ENCODE results near the gene LRRN2. TPM values are rescaled to one million over a fixed set of nuclear protein-coding genes. Genes with fewer than 3 reads are reported as not detected.

Gene LRRN2
- total RNA-seq, 1 experiment from 2014 or later, result 2.0 TPM

DNA sequence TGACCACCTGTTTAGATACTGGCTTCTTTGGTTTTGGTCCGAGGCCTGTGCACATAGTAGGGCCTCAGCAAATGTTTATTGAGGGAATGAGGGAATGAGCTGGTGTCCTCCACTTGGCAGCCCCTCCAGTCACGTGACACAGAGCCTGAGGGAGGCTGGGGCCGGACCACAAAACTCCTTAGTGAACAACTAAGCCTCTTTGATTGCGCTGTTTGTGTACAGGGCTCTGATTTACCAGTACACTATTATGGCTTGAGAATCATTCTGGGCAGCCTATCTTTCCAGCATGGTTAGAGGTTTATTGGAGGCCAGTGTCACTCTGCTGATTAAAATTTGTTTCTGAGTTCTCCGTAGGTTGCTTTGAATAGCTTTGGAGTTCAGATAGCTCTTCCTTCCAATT is 10.2 kb upstream of the LRRN2 start:
- Histone ChIP-seq H3K27ac (ENCODE audit: low read length) (no peak overlapping the region), H3K4me3 (ENCODE audit: low read depth in 2 of 2, low read length in 2 of 2) (no peak overlapping the region), H3K36me3 (ENCODE audit: control insufficient read depth, insufficient read depth, low read length) (no peaks in the 10 kb centered on the region), H3K4me1 (ENCODE audit: control insufficient read depth, insufficient read depth, low read length) (no peaks in the 10 kb centered on the region), H3K9me3 (ENCODE audit: control insufficient read depth, insufficient read depth, low read depth, low read length) (no peaks in the 10 kb centered on the region), H3K27me3 (ENCODE audit: control insufficient read depth, insufficient read depth, low read length) (0 out of 2 replicates have a peak, but pooled peaks cover 3% of the 10 kb centered on the region)
- ChIA-PET POLR2A (interaction anchor here (0.6 kb wide), 1 partner anchor 42 kb away, joined by 3 read pairs; no protein-coding TSS in a partner anchor), CTCF (no interaction called here)
- in situ Hi-C loops (cut with HindIII; ENCODE audit: low pct_unique_long_range_greater_than_20kb, low sequenced_read_pairs) (no loop called here), intact Hi-C loops (cut with micrococcal nuclease; ENCODE audit: unreplicated experiment) (no loop called here)
- TF ChIP-seq POLR2AphosphoS5 (IDR thresholded peaks at IDR 0.05; ENCODE audit: low read depth, low read length) (no peak), SIN3A (IDR thresholded peaks at IDR 0.05; ENCODE audit: borderline replicate concordance, insufficient read depth, low read depth, low read length) (no peak), TCF7L2 (IDR thresholded peaks at IDR 0.05; ENCODE audit: low read depth, low read length) (no peak)
- TF ChIP-seq, protein P1, sequence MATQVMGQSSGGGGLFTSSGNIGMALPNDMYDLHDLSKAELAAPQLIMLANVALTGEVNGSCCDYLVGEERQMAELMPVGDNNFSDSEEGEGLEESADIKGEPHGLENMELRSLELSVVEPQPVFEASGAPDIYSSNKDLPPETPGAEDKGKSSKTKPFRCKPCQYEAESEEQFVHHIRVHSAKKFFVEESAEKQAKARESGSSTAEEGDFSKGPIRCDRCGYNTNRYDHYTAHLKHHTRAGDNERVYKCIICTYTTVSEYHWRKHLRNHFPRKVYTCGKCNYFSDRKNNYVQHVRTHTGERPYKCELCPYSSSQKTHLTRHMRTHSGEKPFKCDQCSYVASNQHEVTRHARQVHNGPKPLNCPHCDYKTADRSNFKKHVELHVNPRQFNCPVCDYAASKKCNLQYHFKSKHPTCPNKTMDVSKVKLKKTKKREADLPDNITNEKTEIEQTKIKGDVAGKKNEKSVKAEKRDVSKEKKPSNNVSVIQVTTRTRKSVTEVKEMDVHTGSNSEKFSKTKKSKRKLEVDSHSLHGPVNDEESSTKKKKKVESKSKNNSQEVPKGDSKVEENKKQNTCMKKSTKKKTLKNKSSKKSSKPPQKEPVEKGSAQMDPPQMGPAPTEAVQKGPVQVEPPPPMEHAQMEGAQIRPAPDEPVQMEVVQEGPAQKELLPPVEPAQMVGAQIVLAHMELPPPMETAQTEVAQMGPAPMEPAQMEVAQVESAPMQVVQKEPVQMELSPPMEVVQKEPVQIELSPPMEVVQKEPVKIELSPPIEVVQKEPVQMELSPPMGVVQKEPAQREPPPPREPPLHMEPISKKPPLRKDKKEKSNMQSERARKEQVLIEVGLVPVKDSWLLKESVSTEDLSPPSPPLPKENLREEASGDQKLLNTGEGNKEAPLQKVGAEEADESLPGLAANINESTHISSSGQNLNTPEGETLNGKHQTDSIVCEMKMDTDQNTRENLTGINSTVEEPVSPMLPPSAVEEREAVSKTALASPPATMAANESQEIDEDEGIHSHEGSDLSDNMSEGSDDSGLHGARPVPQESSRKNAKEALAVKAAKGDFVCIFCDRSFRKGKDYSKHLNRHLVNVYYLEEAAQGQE (IDR thresholded peaks at IDR 0.05; ENCODE audit: insufficient read depth in 1 of 2, low read depth in 2 of 2, low read length in 1 of 2), result no peak
- TF ChIP-seq, protein P2, sequence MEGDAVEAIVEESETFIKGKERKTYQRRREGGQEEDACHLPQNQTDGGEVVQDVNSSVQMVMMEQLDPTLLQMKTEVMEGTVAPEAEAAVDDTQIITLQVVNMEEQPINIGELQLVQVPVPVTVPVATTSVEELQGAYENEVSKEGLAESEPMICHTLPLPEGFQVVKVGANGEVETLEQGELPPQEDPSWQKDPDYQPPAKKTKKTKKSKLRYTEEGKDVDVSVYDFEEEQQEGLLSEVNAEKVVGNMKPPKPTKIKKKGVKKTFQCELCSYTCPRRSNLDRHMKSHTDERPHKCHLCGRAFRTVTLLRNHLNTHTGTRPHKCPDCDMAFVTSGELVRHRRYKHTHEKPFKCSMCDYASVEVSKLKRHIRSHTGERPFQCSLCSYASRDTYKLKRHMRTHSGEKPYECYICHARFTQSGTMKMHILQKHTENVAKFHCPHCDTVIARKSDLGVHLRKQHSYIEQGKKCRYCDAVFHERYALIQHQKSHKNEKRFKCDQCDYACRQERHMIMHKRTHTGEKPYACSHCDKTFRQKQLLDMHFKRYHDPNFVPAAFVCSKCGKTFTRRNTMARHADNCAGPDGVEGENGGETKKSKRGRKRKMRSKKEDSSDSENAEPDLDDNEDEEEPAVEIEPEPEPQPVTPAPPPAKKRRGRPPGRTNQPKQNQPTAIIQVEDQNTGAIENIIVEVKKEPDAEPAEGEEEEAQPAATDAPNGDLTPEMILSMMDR (IDR thresholded peaks at IDR 0.05), result no peak
- no peak for DNase-seq (ENCODE audit: low read depth, low spot score)
- no TSS peak for BruUV-seq (replicated peaks)
- ATAC-seq, result no peak

DNA sequence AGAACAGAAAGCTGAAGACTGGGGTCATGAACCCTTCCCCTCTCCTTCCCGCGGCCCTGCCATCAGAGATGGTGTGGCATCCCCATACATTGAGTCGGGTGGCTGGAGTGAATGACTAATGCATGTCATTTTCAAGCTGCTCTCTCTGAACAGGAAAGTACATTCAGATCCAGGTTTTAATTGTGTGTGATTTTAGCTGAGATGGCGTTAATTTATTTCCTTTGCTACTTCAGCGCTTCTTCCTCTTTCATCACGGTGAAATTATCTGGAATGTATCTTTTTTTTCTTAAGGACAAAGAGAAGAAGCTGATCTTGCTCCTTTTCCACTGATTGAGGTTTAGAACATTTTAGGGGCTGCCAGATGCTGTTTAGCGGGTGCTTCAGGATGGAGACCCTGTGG is 8.6 kb upstream of the LRRN2 start:
- Histone ChIP-seq H3K27me3 (ENCODE audit: control insufficient read depth, insufficient read depth, low read length) (0 out of 2 replicates have a peak, but pooled peaks cover 3% of the 10 kb centered on the region), H3K4me3 (ENCODE audit: low read depth in 2 of 2, low read length in 2 of 2) (no peak overlapping the region), H3K36me3 (ENCODE audit: control insufficient read depth, insufficient read depth, low read length) (no peaks in the 10 kb centered on the region), H3K4me1 (ENCODE audit: control insufficient read depth, insufficient read depth, low read length) (no peaks in the 10 kb centered on the region), H3K9me3 (ENCODE audit: control insufficient read depth, insufficient read depth, low read depth, low read length) (no peaks in the 10 kb centered on the region), H3K27ac (ENCODE audit: low read length) (no peak overlapping the region)
- TF ChIP-seq, protein P2 (IDR thresholded peaks at IDR 0.05), result no peak
- TF ChIP-seq, protein P1 (IDR thresholded peaks at IDR 0.05; ENCODE audit: insufficient read depth in 1 of 2, low read depth in 2 of 2, low read length in 1 of 2), result no peak
- TF ChIP-seq POLR2AphosphoS5 (IDR thresholded peaks at IDR 0.05; ENCODE audit: low read depth, low read length), result no peak
- no peak for TF ChIP-seq SIN3A (IDR thresholded peaks at IDR 0.05; ENCODE audit: borderline replicate concordance, insufficient read depth, low read depth, low read length)
- no peak for TF ChIP-seq TCF7L2 (IDR thresholded peaks at IDR 0.05; ENCODE audit: low read depth, low read length)
- CTCF ChIA-PET, result no interaction called here
- intact Hi-C loops (cut with micrococcal nuclease; ENCODE audit: unreplicated experiment), result no loop called here
- ATAC-seq, result no peak
- no TSS peak for BruUV-seq (replicated peaks)
- in situ Hi-C loops (cut with HindIII; ENCODE audit: low pct_unique_long_range_greater_than_20kb, low sequenced_read_pairs), result no loop called here
- POLR2A ChIA-PET, result no interaction called here
- no peak for DNase-seq (ENCODE audit: low read depth, low spot score)
